Ovary (tissue), 9 donors: ENCODE measurements around the gene EFHD2. TPM values are rescaled to one million over a fixed set of nuclear protein-coding genes. Genes with fewer than 3 reads are reported as not detected.

Experiments
- DNase-seq, 5 donors: peaks; one replicate each; pipeline ENCODE4 v3.0.0-alpha.2; 2019 to 2020
- H3K27ac ChIP-seq, 2 donors: fragments of 200-600 bp; one replicate each; pipeline versions ENCODE4 v1.5.1 to v1.8.0; 2019 to 2022
- H3K27me3 ChIP-seq: fragments of 200-600 bp; one replicate; pipeline ENCODE4 v1.8.0; 2022
- H3K36me3 ChIP-seq: fragments of 200-600 bp; sonication (generic); one replicate; pipeline ENCODE4 v1.5.1; 2019
- H3K4me1 ChIP-seq: one replicate; pipeline ENCODE4 v1.8.1; 2013; ENCODE audit warnings: mild to moderate bottlenecking, moderate library complexity; ENCODE audit not compliant: insufficient read depth
- H3K4me3 ChIP-seq: fragments of 200-600 bp; sonication (generic); one replicate; pipeline ENCODE4 v1.5.1; 2017
- H3K9me3 ChIP-seq, 2 donors: fragments of 200-600 bp in 1 of 2; sonication (generic) in 1 of 2; one replicate each; pipeline versions ENCODE4 v1.5.1 to v1.8.1; 2013 to 2019; ENCODE audit warnings: mild to moderate bottlenecking in 1 of 2, moderate library complexity in 1 of 2
- EP300 ChIP-seq: sonication (generic); formaldehyde crosslinking; IDR thresholded peaks from one replicate; pipeline ENCODE4 v1.6.1; 2017; ENCODE audit warnings: antibody characterized with exemption
- POLR2A ChIP-seq: fragments of 450-650 bp; IDR thresholded peaks from one replicate; pipeline ENCODE4 v1.6.1; 2017; ENCODE audit warnings: antibody characterized with exemption, mild to moderate bottlenecking, moderate library complexity
- WGBS, 3 donors: extraction: QIAGEN DNeasy Blood & Tissue Kit in 1 of 3; methylation state at CpG; one replicate each; pipeline versions ENCODE4 v1.1.5 to v1.1.7; 2013 to 2017; 5-methylcytosine and 5-hydroxymethylcytosine counted together
- intact Hi-C, 4 donors: fragments of 100-400 bp; cut with DNase I; formaldehyde crosslinking; loops; one replicate each; pipeline versions ENCODE4 v1.11.0 to v1.15.1; 2022 to 2023
- polyA plus RNA-seq, 2 donors: library from polyadenylated mRNA; stranded (reverse); fragments of 200-250 nt in 1 of 2; fragments of 350-450 nt in 1 of 2; fragmentation: Illumina TruSeq in 1 of 2; extraction: RNeasy Lipid Tissue Mini Kit (QIAGEN cat#74804) in 1 of 2; gene quantifications; one replicate each; pipeline ENCODE4 v1.2.3, GENCODE V29; 2013 to 2014
- total RNA-seq, 7 donors: library from RNA; depleted of rRNA in 2 of 7; stranded (reverse); fragments of >200 nt in 2 of 7; fragmentation: NEBNext Ultra II Directional in 3 of 7; extraction: Animal tissue kit (Norgen Biotek cat#: 25700) in 3 of 7; gene quantifications; one replicate each; pipeline versions ENCODE4 v1.1.0 to v1.2.4, GENCODE V29; 2016 to 2023
- TF ChIP-seq, protein P1 (sequence below), 3 donors: fragments of 450-650 bp in 2 of 3; fragments of 200-600 bp in 1 of 3; IDR thresholded peaks; one replicate each; pipeline versions ENCODE4 v1.5.1 to v1.8.0; 2016 to 2022; ENCODE audit warnings: antibody characterized with exemption in 3 of 3, mild to moderate bottlenecking in 1 of 3
- donor health status: DM: no; HTN: no; CAD: no; lungs with moderate emphysema.
- donor health status: DM: no; HTN: no; CAD: no.
- donor health status: Bipolar disorder and iron deficiency.
- donor health status: DM: yes; HTN: yes; CAD: no.
- donor health status: DM: no; HTN: no; CAD: no.
- donor health status: DM: yes; HTN: yes; CAD: no.

EFHD2 gene
- total and polyA plus RNA-seq, 9 donors, result 19.6 to 63.2 (median 29.6) TPM

DNA sequence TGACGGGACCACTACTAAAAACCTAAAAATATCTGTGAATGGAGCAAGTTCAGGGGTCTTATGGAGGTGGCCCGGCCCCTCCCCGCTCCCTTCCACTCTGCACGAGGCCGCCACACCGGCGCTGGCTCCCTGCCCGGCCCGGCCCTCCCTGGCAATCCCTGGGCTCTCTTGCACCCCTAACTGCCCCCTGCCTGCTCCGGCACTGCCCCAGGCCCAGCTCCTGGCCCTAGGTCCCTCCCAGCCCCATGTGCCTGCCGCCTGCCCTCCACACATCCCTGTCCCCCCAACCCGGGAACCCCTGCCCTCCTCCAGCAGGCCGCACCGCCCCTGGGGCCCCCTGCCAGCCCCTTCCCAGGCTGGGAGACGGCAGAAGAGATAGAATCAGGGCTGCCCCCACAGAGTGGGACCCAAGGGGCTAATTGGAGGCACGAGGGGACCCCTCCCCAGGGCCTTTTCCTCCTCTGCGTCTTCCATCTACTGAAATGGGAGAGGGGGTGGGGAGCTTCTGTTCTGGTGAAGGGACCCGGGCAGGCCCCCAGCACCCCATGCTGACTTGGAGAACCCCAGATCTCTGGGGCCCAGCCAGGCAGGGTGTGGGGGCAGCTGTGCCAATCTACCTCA is 19.2 kb downstream of the EFHD2 start:
- intact Hi-C loops, result loop anchor here in 3 of 4 donors (2.0 to 10.0 kb wide), 5 partner anchors 102 to 313 kb away; partner anchors contain the start of gene TMEM82 (in 1 of the 3)
- TF ChIP-seq EP300 (no peak), POLR2A (no peak)
- TF ChIP-seq, protein P1, sequence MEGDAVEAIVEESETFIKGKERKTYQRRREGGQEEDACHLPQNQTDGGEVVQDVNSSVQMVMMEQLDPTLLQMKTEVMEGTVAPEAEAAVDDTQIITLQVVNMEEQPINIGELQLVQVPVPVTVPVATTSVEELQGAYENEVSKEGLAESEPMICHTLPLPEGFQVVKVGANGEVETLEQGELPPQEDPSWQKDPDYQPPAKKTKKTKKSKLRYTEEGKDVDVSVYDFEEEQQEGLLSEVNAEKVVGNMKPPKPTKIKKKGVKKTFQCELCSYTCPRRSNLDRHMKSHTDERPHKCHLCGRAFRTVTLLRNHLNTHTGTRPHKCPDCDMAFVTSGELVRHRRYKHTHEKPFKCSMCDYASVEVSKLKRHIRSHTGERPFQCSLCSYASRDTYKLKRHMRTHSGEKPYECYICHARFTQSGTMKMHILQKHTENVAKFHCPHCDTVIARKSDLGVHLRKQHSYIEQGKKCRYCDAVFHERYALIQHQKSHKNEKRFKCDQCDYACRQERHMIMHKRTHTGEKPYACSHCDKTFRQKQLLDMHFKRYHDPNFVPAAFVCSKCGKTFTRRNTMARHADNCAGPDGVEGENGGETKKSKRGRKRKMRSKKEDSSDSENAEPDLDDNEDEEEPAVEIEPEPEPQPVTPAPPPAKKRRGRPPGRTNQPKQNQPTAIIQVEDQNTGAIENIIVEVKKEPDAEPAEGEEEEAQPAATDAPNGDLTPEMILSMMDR (IDR thresholded peaks at IDR 0.05), result no peak
- H3K4me3 ChIP-seq, result no peak overlapping the region
- DNase-seq, result no peak
- 86 to 96% (median 89%) methylated on average over 16 to 18 of the region's 18 CpGs for WGBS, 3 donors
- H3K27ac ChIP-seq, result no peak overlapping the region
- peaks cover 3% of the 10 kb centered on the region for H3K4me1 ChIP-seq
- H3K9me3 ChIP-seq, result no peaks in the 10 kb centered on the region
- no peaks in the 10 kb centered on the region for H3K36me3 ChIP-seq
- no peaks in the 10 kb centered on the region for H3K27me3 ChIP-seq

DNA sequence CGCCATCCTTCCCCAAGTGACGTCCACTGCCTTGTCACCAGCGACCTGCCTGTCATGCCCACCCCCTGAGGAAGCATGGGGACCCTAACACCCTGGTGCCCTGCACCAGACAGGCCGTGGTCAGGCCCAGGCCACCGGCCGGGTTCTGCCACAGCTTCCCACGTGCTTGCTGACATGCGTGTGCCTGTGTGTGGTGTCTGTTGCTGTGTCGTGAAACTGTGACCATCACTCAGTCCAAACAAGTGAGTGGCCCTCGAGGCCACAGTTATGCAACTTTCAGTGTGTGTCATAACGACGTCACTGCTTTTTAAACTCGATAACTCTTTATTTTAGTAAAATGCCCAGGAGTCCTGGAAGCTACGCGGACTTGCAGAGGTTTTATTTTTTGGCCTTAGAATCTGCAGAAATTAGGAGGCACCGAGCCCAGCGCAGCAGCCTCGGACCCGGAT is 20.0 kb downstream of the EFHD2 start:
- no peak overlapping the region for H3K4me3 ChIP-seq
- no peaks in the 10 kb centered on the region for H3K36me3 ChIP-seq
- intact Hi-C loops, result loop anchor here (2.0 to 10.0 kb wide), 5 partner anchors 102 to 313 kb away; partner anchors contain the start of gene TMEM82 (in 1 of the 4)
- no peak for DNase-seq
- H3K27me3 ChIP-seq, result no peaks in the 10 kb centered on the region
- H3K4me1 ChIP-seq, result peaks cover 3% of the 10 kb centered on the region
- TF ChIP-seq POLR2A (no peak), EP300 (no peak)
- TF ChIP-seq, protein P1 (IDR thresholded peaks at IDR 0.05), result no peak
- H3K9me3 ChIP-seq, result no peaks in the 10 kb centered on the region
- H3K27ac ChIP-seq, result no peak overlapping the region
- 94 to 95% (median 94%) methylated on average over 19 of the region's 19 CpGs for WGBS, 3 donors

DNA sequence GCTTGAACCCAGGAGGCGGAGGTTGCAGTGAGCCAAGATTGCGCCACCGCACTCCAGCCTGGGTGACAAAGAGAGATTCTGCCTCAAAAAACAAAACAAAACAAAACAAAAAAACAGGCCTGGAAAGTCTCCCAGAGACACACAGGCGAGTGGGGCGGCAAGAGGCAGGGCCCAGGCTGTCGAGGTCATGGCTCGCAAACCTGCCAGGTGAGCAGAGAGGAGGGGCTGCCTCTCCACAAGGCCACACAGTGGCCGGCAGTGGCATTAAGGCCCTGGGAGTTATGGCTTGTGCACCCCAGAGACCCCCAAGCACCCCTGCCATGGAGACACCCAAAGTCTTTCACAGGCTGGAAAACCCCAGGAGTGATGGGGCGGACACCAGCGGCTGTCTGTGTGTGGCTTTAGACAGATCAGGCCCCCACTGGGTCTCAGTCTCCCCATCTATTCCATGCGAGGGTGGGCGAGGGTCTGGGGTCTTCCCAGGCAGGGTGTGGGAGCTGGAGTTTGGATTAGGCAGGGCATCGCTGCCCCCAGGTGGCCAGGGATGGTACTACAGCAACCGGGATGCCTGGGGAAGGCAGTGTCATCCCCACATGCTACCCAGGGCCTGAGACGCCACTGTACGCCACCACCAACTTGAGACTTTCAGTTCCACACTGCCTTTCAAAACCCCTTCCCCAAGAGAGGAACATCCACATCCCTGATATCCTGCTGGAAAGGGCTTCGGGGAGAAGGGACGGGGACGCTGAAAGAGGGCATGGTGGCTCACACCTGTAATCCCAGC is 21.3 kb downstream of the EFHD2 start:
- Histone ChIP-seq H3K9me3 (no peaks in the 10 kb centered on the region), H3K4me3 (no peak overlapping the region), H3K36me3 (no peaks in the 10 kb centered on the region), H3K27me3 (no peaks in the 10 kb centered on the region), H3K4me1 (peaks cover 3% of the 10 kb centered on the region), H3K27ac (no peak overlapping the region)
- TF ChIP-seq, protein P1 (IDR thresholded peaks at IDR 0.05), result peak; percentile 86 to 94 (median 93)
- TF ChIP-seq EP300, result no peak
- whole genome bisulfite sequencing, 3 donors, result 62 to 65% (median 63%) methylated on average over 19 of the region's 19 CpGs
- intact Hi-C loops, result loop anchor here in 1 of 4 donors (2.0 kb wide), 1 partner anchor 106 kb away; no protein-coding TSS in a partner anchor
- DNase-seq, result peak; percentile 52 to 84 (median 80)

DNA sequence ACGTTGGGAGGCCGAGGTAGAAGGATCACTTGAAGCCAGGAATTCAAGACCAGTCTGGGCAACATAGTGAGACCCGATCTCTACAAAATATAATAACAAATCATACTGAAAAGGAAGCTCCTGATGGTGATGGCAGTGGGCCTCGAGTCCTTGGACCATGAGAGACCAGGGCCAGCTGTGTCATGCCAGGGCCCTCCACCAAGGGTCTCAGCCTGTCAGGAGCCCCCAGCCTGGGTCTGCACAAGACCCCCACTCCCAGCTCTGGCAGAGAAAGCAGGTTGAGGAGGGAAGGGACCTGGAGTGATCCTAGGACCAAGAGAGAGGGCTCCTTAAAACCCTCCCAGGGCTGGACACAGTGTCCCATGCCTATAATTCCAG is 21.9 kb downstream of the EFHD2 start:
- TF ChIP-seq, protein P1 (IDR thresholded peaks at IDR 0.05), result no peak
- no peak for TF ChIP-seq EP300
- no peak for TF ChIP-seq POLR2A
- intact Hi-C loops, result loop anchor here in 1 of 4 donors (2.0 kb wide), 1 partner anchor 107 kb away; no protein-coding TSS in a partner anchor
- no peak for DNase-seq
- Histone ChIP-seq H3K27me3 (no peaks in the 10 kb centered on the region), H3K4me3 (no peak overlapping the region), H3K9me3 (no peaks in the 10 kb centered on the region), H3K4me1 (peaks cover 3% of the 10 kb centered on the region), H3K36me3 (no peaks in the 10 kb centered on the region), H3K27ac (no peak overlapping the region)
- WGBS, 3 donors, result 62 to 77% (median 72%) methylated on average over 4 of the region's 4 CpGs
